HG03457 (cell line): Measurements from ENCODE around the gene AGPAT2.

Experiments
- ATAC-seq: cut with Tn5 transposase; IDR thresholded peaks from one replicate; pipeline ENCODE4 v1.9.1; 2021; ENCODE audit warnings: moderate number of reproducible peaks; ENCODE audit not compliant: unreplicated experiment

The AGPAT2 gene

DNA sequence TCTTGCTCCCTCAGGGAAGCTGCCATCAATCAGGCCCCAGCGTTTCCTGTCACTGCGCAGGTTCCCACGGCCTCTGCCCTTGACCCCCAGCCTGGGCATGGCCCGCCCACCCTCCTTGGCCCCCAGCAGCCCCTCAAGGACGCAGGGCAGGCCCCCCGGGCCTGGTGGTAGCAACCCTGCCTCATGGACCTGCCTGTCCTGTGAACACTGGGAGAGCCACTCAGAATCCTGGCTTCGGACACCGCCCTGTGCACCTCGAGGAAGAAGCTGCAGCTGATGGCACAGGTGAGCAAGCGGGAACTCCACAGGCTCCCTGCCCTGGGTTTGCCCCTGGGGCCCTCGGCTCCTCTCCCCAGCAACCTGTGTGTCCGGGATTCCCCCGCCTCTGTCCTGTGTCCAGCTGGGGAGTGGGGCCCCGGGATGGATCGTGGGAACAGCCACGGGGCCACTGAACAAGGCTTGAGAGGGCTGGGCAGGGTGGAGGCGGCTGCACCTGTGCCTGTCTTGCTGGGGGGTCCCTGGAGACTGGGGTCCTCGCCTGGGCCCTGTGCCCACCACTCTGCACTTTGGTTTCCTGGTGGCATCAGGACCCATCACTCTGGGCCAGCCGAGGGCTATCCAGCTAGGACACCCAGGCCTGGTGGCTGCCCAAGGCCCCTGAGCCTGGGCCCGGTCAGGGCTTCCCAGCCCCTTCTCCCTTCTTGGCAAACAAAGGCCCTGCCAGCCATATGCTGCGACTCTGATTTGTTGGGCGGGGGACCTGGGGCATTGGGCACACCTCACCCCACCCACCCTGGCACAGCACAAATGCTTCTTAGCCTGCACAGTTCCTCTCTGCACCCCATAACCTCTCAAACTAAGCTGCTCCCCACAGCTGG is 58.0 kb downstream of the AGPAT2 start:
- no peak for ATAC-seq

- no peak for ATAC-seq
Measured at GRCh38 chr9:136628268-136628667, 59.0 kb downstream of the AGPAT2 start.

DNA sequence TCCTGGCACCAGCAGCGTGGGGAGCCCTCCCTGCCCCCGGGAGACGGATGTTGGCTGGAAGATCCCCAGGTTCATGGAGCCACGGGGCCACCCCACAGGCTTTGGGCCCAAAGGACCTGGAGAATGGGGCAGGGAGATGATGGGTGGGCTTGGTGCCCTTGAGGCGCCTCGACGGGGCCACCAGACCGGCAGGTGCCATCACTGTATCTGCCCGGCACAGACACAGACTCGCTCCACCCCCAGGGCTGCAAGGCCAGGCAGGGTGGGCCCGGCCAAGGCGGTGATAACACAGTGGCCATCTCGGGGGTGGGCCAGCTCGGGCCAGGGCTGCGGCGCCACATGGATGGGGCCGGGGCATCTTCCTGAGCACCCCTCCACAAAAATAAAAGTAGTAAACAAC is 59.6 kb downstream of the AGPAT2 start:
- no peak for ATAC-seq

- ATAC-seq: no peak
Measured at GRCh38 chr9:136626740-136627642, 60.3 kb downstream of the AGPAT2 start.

DNA sequence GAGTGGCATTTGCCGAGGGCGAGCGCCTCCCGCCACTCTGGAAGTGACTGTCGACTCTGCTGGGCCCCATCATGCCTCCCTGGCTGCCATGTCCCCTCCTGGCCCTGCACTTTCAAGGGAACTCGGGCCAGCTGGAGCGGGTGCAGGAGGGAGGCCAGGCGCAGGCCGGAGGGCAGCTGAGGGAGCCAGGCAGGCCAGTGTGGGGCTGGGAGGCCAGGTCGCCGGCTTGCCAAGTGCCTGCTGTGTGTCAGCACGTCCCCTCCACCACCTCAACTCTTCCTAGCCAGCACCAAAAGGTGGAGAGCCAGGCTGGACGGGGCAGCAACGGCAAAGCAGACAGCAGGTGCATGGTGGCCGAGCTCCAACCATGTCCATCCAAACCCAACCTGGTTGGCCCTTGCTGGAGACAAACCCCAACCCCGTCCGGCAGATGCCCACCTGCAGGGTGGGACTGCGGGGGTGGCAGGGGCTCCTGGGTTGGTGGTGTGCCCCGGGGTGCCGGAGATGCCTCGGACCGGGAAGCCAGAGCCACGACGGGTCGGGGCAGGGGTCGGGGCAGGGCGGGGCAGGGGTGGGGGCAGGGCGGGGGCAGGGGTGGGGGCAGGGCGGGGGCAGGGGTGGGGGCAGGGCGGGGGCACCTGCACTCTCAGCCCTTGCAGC is 61.1 kb downstream of the AGPAT2 start:
- no peak for ATAC-seq

DNA sequence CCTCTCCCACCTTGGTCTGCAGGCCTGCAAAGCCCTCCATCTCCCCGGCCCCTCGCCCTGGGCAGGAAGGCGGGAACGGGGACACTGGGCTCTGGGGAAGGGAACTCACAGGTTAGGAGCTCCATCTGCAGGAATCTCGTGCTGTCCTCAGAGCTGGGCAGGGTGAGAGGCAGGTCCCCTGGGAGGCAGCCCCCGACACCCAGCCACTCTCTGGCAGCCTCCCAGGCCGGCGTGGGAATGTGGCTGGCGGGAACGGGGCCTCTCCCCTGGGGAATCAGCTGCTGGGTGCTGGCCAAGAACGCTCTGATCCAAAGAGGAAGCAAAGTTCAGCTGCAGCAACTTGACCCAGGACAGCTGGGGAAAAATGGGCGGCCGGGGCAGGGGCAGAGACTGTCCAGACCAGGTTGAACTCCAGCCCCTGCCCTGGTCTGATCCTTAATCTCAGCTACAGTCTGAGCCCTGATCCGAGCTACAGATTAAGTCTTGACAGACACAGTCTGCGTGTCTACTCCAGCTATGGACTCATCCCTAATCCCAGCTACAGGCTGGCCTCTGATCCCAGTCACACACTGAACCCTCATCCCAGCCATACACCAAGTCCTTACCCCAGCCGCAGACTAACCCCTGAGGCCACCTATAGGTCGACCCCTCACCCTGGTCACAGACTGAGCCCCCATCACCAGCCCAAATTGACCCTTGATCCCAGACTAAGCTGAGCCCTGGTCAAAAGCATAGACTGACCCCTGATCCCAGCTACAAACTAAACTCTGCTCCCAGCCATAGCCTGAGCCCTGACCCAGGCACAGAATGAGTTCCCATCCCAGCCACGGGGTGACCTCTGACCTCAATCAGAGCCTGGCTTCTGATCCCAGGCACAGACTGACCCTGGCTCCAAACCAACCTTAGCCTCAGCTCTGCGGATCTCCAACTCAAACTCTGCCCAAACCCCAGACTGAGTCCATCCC is 61.9 kb downstream of the AGPAT2 start:
- ATAC-seq: no peak

GRCh38 chr9:136624184-136624951 is 62.9 kb downstream of the AGPAT2 start:
- no peak for ATAC-seq

DNA sequence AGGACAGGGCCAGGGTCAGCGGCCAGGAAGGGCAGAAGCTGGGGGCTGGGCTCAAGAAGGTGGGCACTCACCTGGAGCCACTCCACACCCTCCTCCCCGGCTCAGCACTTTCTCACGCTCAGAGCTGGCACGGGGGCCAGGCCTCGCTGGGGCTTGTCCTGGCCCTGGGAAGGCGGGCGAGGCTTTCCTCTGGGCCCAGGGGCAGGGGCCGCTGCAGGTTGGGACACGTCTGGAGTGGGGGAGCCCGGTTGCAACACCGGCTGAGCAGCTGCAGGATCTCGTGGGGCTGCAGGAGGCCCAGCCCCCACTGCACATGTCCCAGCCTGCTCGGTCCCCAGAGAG is 63.4 kb downstream of the AGPAT2 start:
- ATAC-seq: no peak
